Jurkat, Clone E6-1 (cell line): ENCODE results near the gene ZNF532.

Experiments
- DNase-seq: peaks from one replicate; pipeline ENCODE4 v3.0.0-alpha.2; 2011; ENCODE audit warnings: low read depth, low spot score
- H3K4me3 ChIP-seq: 2 replicates; pipeline ENCODE4 v1.5.1; 2011; ENCODE audit warnings: mild to moderate bottlenecking, low read length, control low read depth, moderate library complexity

The ZNF532 gene

GRCh38 chr18:58991167-58991798 lies 126.6 kb downstream of the ZNF532 start:
- no peak for DNase-seq
- H3K4me3 ChIP-seq = no peak overlapping the region

GRCh38 chr18:58992301-58993231 lies 127.9 kb downstream of the ZNF532 start:
- no peak overlapping the region for H3K4me3 ChIP-seq
- no peak for DNase-seq

GRCh38 chr18:58993260-58993659 lies 128.6 kb downstream of the ZNF532 start:
- DNase-seq = no peak
- no peak overlapping the region for H3K4me3 ChIP-seq

GRCh38 chr18:58995663-58996062 lies 131.0 kb downstream of the ZNF532 start:
- no peak for DNase-seq
- H3K4me3 ChIP-seq = no peak overlapping the region

GRCh38 chr18:58996131-58996641 lies 131.5 kb downstream of the ZNF532 start:
- H3K4me3 ChIP-seq = no peak overlapping the region
- DNase-seq = no peak

- DNase-seq = no peak
- H3K4me3 ChIP-seq = no peak overlapping the region
These were observed 132.0 kb downstream of the ZNF532 start for GRCh38 chr18:58996696-58997095.

GRCh38 chr18:58997811-58998337 lies 133.2 kb downstream of the ZNF532 start:
- H3K4me3 ChIP-seq = no peak overlapping the region
- no peak for DNase-seq

- no peak for DNase-seq
- H3K4me3 ChIP-seq = no peak overlapping the region
These were observed 133.9 kb downstream of the ZNF532 start for GRCh38 chr18:58998401-58999203.

- H3K4me3 ChIP-seq = no peak overlapping the region
- DNase-seq = no peak
These were observed 136.5 kb downstream of the ZNF532 start for GRCh38 chr18:59001166-59001565.

GRCh38 chr18:59001721-59002120 lies 137.0 kb downstream of the ZNF532 start:
- DNase-seq = no peak
- no peak overlapping the region for H3K4me3 ChIP-seq

- DNase-seq = no peak
- no peak overlapping the region for H3K4me3 ChIP-seq
These were observed 138.4 kb downstream of the ZNF532 start for GRCh38 chr18:59002974-59003594.

GRCh38 chr18:59005262-59005661 lies 140.6 kb downstream of the ZNF532 start:
- DNase-seq = no peak
- no peak overlapping the region for H3K4me3 ChIP-seq

- DNase-seq = no peak
- H3K4me3 ChIP-seq = no peak overlapping the region
These were observed 141.9 kb downstream of the ZNF532 start for GRCh38 chr18:59006461-59007067.

- DNase-seq = no peak
- no peak overlapping the region for H3K4me3 ChIP-seq
These were observed 143.8 kb downstream of the ZNF532 start for GRCh38 chr18:59008302-59008974.

GRCh38 chr18:59009846-59010245 lies 145.2 kb downstream of the ZNF532 start:
- H3K4me3 ChIP-seq = no peak overlapping the region
- no peak for DNase-seq

GRCh38 chr18:59011289-59011688 lies 146.6 kb downstream of the ZNF532 start:
- no peak for DNase-seq
- no peak overlapping the region for H3K4me3 ChIP-seq

- H3K4me3 ChIP-seq = no peak overlapping the region
- no peak for DNase-seq
These were observed 147.1 kb downstream of the ZNF532 start for GRCh38 chr18:59011786-59012185.
